Activated naive CD8-positive, alpha-beta T cell treated with anti-CD3 and anti-CD28 coated beads, Interleukin-2, amount 50 U/mL, for 16 hours (primary cell): ENCODE measurements around the gene MKRN1.
"Not testable (repeated sequence)": the region's sequence is repeated elsewhere in the genome, so short reads cannot be mapped to it uniquely, and the experiment has no call there.

Experiments
- DNase-seq: peaks from one replicate; pipeline ENCODE4 v3.0.0-alpha.2; 2020; ENCODE audit warnings: low read depth, low spot score

Gene MKRN1

GRCh38 chr7:140484951-140485499, 5.7 kb upstream of the MKRN1 start:
- no peak for DNase-seq

GRCh38 chr7:140484479-140484878, 5.2 kb upstream of the MKRN1 start:
- no peak for DNase-seq

GRCh38 chr7:140479739-140480084, 407 bp upstream of the MKRN1 start:
- no peak for DNase-seq

GRCh38 chr7:140478246-140479061, 851 bp downstream of the MKRN1 start:
- DNase-seq, result no peak

GRCh38 chr7:140476698-140477261, 2.5 kb downstream of the MKRN1 start:
- no peak for DNase-seq

- DNase-seq, result no peak
Measured at GRCh38 chr7:140475747-140476333, 3.5 kb downstream of the MKRN1 start.

GRCh38 chr7:140463111-140463510, 16.2 kb downstream of the MKRN1 start:
- no peak for DNase-seq

- DNase-seq, result no peak
Measured at GRCh38 chr7:140458916-140459315, 20.4 kb downstream of the MKRN1 start.

GRCh38 chr7:140458201-140458600, 21.1 kb downstream of the MKRN1 start:
- no peak for DNase-seq

- no peak for DNase-seq
Measured at GRCh38 chr7:140456551-140457051, 22.7 kb downstream of the MKRN1 start.

GRCh38 chr7:140455743-140456142, 23.6 kb downstream of the MKRN1 start:
- DNase-seq, result no peak

- DNase-seq, result no peak
Measured at GRCh38 chr7:140454657-140455015, 24.7 kb downstream of the MKRN1 start.

GRCh38 chr7:140453785-140454656, 25.3 kb downstream of the MKRN1 start:
- not testable (repeated sequence) for DNase-seq

GRCh38 chr7:140453273-140453672, 26.0 kb downstream of the MKRN1 start:
- DNase-seq, result no peak

- no peak for DNase-seq
Measured at GRCh38 chr7:140451716-140452115, 27.6 kb downstream of the MKRN1 start.

- no peak for DNase-seq
Measured at GRCh38 chr7:140448781-140449480, 30.4 kb downstream of the MKRN1 start.

GRCh38 chr7:140447841-140448240, 31.5 kb downstream of the MKRN1 start:
- no peak for DNase-seq

- no peak for DNase-seq
Measured at GRCh38 chr7:140446467-140446866, 32.8 kb downstream of the MKRN1 start.

GRCh38 chr7:140441519-140441918, 37.8 kb downstream of the MKRN1 start:
- DNase-seq, result no peak

- DNase-seq, result no peak
Measured at GRCh38 chr7:140440593-140440992, 38.7 kb downstream of the MKRN1 start.

GRCh38 chr7:140439359-140439758, 39.9 kb downstream of the MKRN1 start:
- no peak for DNase-seq
